T47D (cell line): ENCODE measurements around the gene DGKB.

ENCODE experiments used
- DNase-seq, 2 experiments: peaks; one replicate each; pipeline versions ENCODE4 v3.0.0 to v3.0.0-alpha.2; 2011 to 2012; ENCODE audit warnings: low read depth in 1 of 2, low spot score in 1 of 2
- JUND ChIP-seq: IDR thresholded peaks from 2 replicates; pipeline ENCODE4 v1.6.1; 2012; ENCODE audit warnings: low read depth
- in situ Hi-C: cut with HindIII; loops from 2 replicates; pipeline ENCODE4 v1.10.0; 2016; ENCODE audit warnings: low sequenced_read_pairs, low pct_unique_long_range_greater_than_20kb

DGKB gene

GRCh38 chr7:14834456-14834855 is 68.1 kb downstream of the DGKB start:
- DNase-seq: no peak
- no peak for TF ChIP-seq JUND
- in situ Hi-C loops: no loop called here

DNA sequence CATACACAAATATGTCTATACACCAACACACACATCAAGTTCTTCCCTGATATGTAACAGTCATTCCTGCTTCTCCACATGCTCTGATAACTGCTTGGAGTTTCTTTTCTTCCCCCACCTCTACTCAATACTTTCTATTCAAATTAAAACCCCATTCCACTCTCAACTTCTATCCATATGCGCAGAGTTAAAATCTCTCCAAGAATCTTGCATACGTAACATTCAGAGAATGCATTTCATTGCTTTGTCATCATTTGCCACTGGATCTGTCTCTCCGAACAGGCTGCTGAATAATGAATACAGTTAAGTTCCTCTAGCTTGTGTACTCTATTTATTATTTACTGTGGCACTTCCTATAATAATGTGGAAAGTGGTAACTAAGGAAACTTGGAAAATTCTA is 68.8 kb downstream of the DGKB start:
- TF ChIP-seq JUND: no peak
- in situ Hi-C loops: no loop called here
- no peak for DNase-seq

DNA sequence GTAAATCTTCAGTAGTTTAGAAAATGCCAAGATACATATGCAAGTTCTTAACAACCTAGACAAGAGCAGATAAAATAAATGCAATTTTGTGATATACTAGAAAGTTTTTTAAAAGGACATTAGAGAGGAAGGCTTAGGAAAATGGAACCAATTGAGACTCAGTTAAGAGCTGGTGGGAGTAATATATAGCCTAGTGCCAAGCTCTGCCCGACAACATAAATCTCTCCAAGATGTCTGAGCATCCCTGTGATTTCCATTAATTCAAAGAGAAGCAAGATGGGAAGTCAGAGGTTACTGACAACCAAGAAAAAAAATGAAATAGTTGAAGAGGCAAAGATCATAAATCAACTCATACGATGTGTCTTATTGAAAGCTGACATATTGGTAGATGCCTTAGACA is 74.5 kb downstream of the DGKB start:
- no peak for DNase-seq
- no peak for TF ChIP-seq JUND
- in situ Hi-C loops: no loop called here

GRCh38 chr7:14826426-14826825 is 76.1 kb downstream of the DGKB start:
- no peak for DNase-seq
- TF ChIP-seq JUND: no peak
- in situ Hi-C loops: no loop called here

GRCh38 chr7:14825912-14826311 is 76.6 kb downstream of the DGKB start:
- DNase-seq: peak in 1 of 2 experiments; percentile 24
- in situ Hi-C loops: no loop called here
- TF ChIP-seq JUND: no peak

GRCh38 chr7:14822481-14822854 is 80.1 kb downstream of the DGKB start:
- DNase-seq: no peak
- in situ Hi-C loops: no loop called here
- no peak for TF ChIP-seq JUND

GRCh38 chr7:14821757-14822480 is 80.6 kb downstream of the DGKB start:
- in situ Hi-C loops: no loop called here
- TF ChIP-seq JUND: no peak
- DNase-seq: no peak

DNA sequence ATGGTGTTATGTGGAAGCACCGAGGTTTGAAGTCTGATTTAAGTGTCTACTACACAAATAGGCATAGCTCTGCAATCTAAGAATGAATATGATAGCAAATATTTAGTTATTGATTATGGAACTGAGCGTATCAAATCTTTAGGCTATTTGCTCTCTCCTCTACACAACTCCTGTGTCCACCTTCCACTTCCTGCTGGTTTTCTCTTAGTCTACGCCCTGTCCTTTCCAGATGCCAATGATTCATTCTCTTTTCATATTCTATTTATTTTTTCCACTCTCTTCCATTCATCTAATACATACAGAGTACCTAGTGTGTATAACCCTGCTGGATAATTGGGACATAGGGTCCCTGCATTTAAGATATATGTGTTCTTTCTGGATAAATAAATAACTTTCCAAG is 83.7 kb downstream of the DGKB start:
- no peak for DNase-seq
- in situ Hi-C loops: no loop called here

DNA sequence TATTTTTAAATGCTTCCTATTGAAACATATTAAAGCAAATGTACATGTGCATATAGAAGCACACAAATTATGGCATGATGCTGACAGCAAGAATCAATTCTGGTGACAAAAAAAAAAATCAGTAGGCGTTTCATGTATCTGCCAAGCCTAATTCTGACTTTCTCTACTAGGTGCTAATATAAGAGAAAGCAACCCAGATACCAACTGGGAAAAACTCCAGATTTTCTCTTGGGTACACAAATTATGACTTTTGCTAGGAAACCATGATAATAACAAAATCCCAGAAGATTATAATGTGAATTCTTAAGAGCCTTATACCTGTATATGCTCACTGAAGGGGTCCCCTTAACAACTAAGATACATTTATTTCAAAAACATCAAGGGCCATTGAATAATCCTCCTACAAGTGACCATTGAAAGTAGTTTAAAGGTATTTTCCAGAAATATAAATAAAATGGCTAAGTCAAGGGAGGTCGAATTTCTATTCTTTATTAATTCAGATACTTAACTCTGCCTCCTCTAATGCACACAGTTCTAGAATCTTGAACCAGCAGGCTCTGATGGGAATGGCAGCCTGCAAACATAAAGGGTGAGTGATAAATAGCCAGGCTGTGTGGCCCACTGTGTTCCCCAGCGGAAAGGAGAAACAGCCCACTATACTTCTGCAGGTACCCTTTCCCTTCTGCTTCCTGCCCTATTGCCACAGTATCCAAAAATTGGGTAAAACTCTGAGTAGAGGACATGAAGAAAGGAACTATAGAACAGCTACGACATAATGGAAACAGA is 84.5 kb downstream of the DGKB start:
- in situ Hi-C loops: no loop called here
- no peak for TF ChIP-seq JUND
- DNase-seq: no peak

More for the DNA sequence above, 83.7 kb downstream of the DGKB start:
- no peak for TF ChIP-seq JUND

DNA sequence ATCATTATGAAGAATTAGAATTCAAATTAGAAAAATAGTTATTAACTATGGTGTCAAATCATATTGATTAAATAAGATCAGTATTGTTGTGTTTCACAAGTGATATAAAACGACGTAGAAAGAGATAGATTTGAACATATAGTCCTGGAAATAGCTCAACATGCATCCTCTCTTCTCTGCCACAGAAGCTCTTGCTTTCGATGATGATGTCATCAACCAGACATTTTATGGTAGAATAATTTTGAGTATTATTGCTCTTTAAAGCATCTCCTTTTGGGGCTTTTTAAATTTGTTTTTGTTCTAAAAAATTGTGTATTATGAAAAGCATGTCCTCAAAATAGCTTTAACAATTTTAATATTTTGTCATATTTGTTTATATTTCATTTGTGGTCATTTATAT is 95.0 kb downstream of the DGKB start:
- TF ChIP-seq JUND: no peak
- DNase-seq: no peak
- in situ Hi-C loops: no loop called here

DNA sequence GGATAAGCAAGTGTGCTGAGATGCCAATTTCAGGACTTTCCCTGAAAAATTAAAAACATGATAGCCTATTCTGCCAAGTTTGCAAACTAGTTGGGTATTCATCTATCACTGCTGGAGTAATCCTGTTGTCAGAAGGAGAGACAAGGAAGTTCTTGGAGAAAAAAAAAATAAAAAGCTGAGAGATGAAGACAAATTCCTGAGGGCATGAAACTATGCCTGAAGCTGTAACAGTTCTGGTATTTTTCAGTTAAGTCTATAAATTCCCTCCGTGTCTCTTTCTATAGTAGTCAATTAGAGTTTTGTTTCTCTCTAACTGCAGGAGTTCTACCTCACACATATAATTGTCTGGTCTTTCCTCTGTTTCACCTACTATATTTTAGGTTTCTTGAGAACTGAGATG is 95.7 kb downstream of the DGKB start:
- no peak for TF ChIP-seq JUND
- in situ Hi-C loops: no loop called here
- DNase-seq: no peak

- DNase-seq: no peak
- in situ Hi-C loops: no loop called here
- no peak for TF ChIP-seq JUND
Observed at GRCh38 chr7:14805105-14805719, 97.3 kb downstream of the DGKB start.

- DNase-seq: no peak
- in situ Hi-C loops: no loop called here
- TF ChIP-seq JUND: no peak
Observed at GRCh38 chr7:14800664-14801063, 101.9 kb downstream of the DGKB start.

DNA sequence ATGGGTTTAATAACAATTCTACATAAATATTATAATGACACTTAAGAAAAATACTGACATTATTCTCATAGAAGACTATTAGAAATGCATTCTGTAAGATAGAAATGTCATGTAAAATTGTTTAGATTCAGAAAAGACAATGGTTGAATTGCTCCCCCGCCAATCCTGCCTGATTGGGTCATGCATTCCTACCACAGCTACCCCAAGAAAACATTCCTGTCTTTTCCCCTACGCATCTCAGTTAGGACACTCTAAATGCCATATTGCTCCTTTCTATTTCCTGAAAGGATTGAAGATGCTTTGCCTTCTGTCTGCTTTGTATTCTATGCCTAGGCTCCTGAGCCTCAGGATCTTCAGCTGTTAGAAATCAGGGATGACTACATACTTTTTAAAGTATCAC is 109.4 kb downstream of the DGKB start:
- no peak for TF ChIP-seq JUND
- no peak for DNase-seq
- in situ Hi-C loops: no loop called here
